Epithelial cell of proximal tubule (primary cell): ENCODE results near the gene MFAP3. TPM values are rescaled to one million over a fixed set of nuclear protein-coding genes. Genes with fewer than 3 reads are reported as not detected.
"Not testable (repeated sequence)": the region's sequence is repeated elsewhere in the genome, so short reads cannot be mapped to it uniquely, and the experiment has no call there.

Experiments
- DNase-seq: peaks from one replicate; pipeline ENCODE4 v3.0.0-alpha.2; 2011; ENCODE audit warnings: low read depth
- H3K4me3 ChIP-seq: 2 replicates; pipeline ENCODE4 v1.5.1; 2011; ENCODE audit warnings: low read depth, mild to moderate bottlenecking, low read length
- CTCF ChIP-seq: conservative IDR thresholded peaks from 2 replicates; pipeline ENCODE4 v1.5.1; 2012; ENCODE audit warnings: low read depth, mild to moderate bottlenecking, low read length
- total RNA-seq: library from RNA; depleted of rRNA; stranded (reverse); fragments of >200 nt; gene quantifications from 2 replicates; pipeline ENCODE4 v1.2.3, GENCODE V29; 2015

The MFAP3 gene
- total RNA-seq, 1 donor from 2014 or later: 13.9 TPM

GRCh38 chr5:154059583-154059982 lies 20.8 kb downstream of the MFAP3 start:
- no peak for TF ChIP-seq CTCF
- DNase-seq: no peak

GRCh38 chr5:154060606-154061005 lies 21.8 kb downstream of the MFAP3 start:
- no peak for TF ChIP-seq CTCF
- no peak overlapping the region for H3K4me3 ChIP-seq
- no peak for DNase-seq

More at GRCh38 chr5:154059583-154059982, 20.8 kb downstream of the MFAP3 start:
- no peak overlapping the region for H3K4me3 ChIP-seq

GRCh38 chr5:154063372-154063771 lies 24.6 kb downstream of the MFAP3 start:
- no peak overlapping the region for H3K4me3 ChIP-seq
- DNase-seq: no peak

DNA sequence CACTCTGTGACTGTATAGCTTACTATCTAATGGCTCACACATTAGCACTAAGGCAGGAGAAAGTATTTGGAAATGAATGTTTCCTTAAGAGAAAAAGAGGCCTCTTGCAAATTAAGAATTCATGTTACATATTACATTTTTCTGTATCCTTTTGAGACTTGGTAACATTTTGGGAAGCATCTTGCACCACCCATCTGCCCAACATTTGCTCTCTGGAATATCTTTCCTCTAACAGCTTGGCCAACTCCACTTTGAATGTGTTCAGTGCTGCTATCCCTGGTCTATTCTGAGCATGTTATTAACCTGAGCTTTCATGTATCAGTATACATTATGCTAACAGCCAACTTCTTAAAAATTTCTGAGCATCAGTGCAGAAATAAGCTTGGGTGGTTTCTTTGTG lies 27.2 kb downstream of the MFAP3 start:
- DNase-seq: no peak
- no peak overlapping the region for H3K4me3 ChIP-seq
- TF ChIP-seq CTCF: no peak

More at GRCh38 chr5:154063372-154063771, 24.6 kb downstream of the MFAP3 start:
- TF ChIP-seq CTCF: no peak

GRCh38 chr5:154069854-154070253 lies 31.1 kb downstream of the MFAP3 start:
- not testable (repeated sequence) for DNase-seq, H3K4me3 ChIP-seq

- no peak overlapping the region for H3K4me3 ChIP-seq
- no peak for TF ChIP-seq CTCF
- no peak for DNase-seq
These were observed 33.1 kb downstream of the MFAP3 start for GRCh38 chr5:154071799-154072413.

GRCh38 chr5:154072414-154073171 lies 33.8 kb downstream of the MFAP3 start:
- TF ChIP-seq CTCF: peak; percentile 95
- no peak for DNase-seq
- no peak overlapping the region for H3K4me3 ChIP-seq
